Endothelial cell of hepatic sinusoid (primary cell): ENCODE measurements around the gene RNASEH2A.

ENCODE experiments used
- in situ Hi-C: cut with HindIII; loops from 2 replicates; pipeline ENCODE4 v1.10.0; 2017; ENCODE audit warnings: low sequenced_read_pairs

Gene RNASEH2A

GRCh38 chr19:12825254-12826131, 19.1 kb downstream of the RNASEH2A start:
- in situ Hi-C loops, result no loop called here

DNA sequence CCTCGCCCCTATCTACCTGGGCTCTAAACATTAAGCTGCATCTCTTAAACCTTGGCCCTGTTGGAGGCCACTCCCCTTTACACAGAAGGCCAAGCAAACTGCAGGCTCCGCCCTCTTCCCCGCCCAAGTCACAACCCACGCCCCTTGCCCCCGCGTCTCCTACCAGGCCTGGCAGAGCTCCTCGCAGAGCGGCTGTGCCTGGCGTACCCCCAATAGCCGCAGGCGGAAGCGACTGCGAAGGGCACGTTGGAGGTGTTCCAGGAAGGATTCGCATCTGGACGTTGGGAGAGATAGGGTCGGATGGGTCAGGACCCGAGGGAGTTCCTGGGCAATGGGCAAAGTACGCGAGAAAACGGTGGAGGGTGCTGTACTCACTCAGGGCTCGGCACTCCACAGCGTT, 22.1 kb downstream of the RNASEH2A start:
- in situ Hi-C loops, result no loop called here

- in situ Hi-C loops, result no loop called here
Measured at GRCh38 chr19:12833418-12833737, 27.0 kb downstream of the RNASEH2A start.

- in situ Hi-C loops, result no loop called here
Measured at GRCh38 chr19:12833738-12834565, 27.6 kb downstream of the RNASEH2A start.

DNA sequence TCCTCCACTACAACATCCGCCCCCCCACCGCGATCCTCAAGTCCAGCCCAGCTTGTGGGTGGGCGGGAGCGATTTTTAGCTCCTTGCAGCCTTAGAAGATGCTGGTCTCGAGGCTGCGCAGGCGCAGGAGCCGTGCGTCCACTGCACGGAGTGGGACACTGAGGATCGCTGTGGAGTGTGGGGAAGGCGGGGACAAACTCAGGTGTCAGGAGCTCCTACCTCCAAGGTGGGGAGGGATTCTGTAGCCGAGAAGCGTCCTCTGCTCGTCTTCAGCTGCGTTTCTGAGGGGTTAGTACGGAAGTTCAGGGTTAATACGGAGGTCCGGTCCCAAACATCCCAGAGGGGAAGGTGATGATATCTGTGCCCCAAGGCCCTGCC, 28.2 kb downstream of the RNASEH2A start, which contains the start of gene RTBDN:
Gene RTBDN, minus strand, starts transcription at position 14 of the 378 bp plus-strand sequence. CDS start 4,600 bp downstream, outside the sequence.
- in situ Hi-C loops, result no loop called here

- in situ Hi-C loops, result no loop called here
Measured at GRCh38 chr19:12834976-12835757, 28.8 kb downstream of the RNASEH2A start.

DNA sequence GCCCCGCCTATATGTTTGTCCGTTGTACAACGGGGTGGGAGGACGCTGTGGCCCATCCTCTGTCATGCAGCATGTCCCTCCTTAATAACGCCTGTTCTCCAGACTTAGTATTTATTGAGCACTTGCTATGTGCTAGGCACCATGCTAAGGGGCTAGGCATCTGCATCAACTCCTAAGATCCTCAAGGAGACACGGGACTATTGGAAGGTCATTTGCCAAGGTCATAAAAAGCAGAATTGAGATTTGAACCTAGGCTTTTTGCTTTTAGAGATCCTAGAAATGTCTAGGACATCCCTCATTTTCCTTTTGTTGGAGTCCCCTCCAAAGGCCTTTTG, 30.1 kb downstream of the RNASEH2A start:
- in situ Hi-C loops, result no loop called here

DNA sequence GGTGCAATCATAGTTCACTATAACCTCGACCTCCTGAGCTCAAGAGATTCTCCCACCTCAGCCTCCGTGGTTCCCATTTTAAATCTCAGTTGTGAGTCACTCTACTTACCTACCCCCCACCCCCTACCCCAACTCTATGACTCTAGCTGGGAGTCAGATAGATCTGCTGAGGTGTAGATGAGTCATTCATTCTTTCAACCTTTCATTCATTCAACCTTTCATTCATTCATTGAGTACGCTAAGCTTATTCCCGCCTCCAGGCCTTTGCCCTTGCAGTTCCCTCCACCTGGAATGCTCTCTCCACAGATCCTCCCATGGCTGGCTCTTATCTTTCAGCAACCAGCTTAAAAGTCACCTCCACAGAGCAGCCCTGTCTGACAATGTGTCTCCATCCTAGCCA, 30.8 kb downstream of the RNASEH2A start:
- in situ Hi-C loops, result no loop called here

DNA sequence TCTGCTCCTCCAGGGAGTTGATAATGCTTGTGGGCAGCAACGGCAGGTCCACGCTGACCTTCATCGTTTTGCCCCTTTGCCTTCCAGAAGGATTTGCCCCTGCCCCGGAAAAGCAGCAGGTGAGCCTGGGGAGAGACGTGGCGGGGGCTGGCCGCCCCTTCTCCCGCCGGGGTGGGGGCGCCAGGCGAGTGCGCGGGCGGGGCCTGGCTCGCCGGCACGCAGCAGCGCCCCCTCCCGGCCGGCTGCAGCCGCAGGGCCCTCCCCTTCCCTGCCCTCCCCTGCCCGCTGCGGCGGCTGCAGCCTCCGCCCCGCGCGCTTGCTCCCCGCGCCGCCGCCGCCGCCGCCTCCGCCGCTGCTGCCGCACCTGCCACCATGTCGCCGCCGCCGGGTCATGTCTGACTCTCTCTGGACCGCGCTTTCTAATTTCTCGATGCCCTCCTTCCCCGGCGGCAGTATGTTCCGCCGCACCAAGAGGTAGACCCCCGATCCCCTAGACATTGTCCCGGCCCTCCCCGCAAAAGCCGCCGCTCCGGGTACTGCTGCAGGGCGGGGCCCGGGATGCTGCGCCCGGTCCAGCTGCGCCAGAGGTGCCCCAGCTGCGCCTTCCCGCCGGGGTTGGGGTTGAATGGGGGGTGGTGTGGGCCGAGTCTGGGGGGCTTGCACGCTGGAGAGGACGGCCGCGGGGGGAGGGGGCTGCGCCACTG, 31.9 kb downstream of the RNASEH2A start, which contains the start of gene MAST1:
Gene MAST1, plus strand, starts transcription at position 334 of the 704 bp plus-strand sequence. Its CDS starts 58 bp downstream, at position 392.
- in situ Hi-C loops, result no loop called here

DNA sequence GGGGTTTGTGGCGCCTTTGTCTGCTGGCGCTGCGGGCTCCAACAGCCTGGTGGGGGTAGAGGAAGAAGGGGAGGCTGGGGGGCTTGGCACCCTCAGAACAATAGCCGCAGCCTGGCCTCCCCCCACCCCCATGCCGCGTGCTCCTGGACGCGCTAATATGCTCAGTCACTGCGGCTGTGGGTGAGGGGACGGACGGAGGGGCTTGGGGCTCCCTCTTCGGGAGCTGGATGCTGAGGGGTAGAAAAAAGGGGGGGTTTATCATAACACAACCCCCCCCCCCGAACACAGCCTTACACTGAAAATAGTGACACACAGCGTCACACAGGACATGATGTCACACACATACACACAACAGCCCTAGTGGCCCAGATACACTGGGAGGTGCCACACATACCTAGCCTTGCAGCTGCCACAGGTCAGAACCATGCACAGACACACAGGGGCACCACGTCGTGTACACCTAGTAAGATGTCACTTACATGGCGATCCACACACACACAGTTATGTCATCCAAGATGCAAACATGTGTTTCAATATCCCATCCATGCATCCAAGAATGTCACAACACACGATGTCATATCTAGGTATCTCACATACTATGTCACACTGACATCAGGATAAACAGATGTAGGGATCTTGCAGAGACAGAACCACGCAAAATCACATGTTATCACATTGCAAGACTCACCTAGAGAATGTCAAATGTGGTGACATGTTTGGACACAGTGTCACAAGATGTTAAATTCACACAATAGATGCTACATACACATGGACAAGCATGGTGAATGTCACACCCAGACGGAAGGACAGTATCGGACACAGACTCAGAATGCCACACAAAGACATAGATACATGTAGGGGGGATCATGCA, 32.7 kb downstream of the RNASEH2A start:
- in situ Hi-C loops, result no loop called here

GRCh38 chr19:12840091-12841079, 34.0 kb downstream of the RNASEH2A start:
- in situ Hi-C loops, result no loop called here

DNA sequence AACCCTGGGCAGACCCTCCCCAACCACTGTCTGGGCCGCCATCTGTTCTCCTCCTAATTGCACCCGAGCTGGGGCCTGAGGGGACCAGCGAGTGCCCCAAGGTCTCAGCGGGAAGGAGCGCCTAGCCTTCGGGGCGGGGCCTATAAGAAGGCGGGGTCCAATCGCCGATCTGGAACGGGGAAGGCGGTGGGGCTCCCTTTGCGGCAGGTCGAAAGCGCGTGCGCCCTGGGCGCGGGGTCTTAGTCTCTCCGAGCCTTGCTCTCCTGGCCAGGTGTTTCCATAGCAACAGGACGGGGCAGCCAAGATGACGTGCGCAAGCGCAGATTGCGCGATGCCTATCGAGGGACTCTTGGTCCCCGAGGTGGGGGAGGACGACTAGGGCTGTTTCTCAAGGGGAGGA, 34.7 kb downstream of the RNASEH2A start:
- in situ Hi-C loops, result no loop called here

- in situ Hi-C loops, result no loop called here
Measured at GRCh38 chr19:12842511-12842910, 36.1 kb downstream of the RNASEH2A start.

DNA sequence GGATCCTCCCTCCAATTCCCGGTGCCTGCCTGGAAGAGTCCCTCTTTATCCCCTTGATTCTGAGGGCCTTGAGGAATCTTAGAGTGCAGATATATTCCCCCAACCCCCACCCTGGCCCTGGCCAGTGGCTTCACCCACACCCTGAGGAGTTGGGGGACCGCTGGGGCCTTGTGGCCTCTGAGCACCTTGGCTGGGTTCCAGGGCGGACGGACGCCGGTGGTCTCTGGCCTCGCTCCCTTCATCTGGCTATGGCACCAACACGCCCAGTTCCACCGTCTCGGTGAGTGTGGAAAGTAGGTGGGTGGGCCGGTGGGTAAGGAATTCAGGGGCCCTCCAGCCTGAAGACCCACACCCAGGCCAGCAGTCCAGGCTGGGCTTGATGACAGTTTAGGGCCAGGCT, 36.9 kb downstream of the RNASEH2A start:
- in situ Hi-C loops, result no loop called here

DNA sequence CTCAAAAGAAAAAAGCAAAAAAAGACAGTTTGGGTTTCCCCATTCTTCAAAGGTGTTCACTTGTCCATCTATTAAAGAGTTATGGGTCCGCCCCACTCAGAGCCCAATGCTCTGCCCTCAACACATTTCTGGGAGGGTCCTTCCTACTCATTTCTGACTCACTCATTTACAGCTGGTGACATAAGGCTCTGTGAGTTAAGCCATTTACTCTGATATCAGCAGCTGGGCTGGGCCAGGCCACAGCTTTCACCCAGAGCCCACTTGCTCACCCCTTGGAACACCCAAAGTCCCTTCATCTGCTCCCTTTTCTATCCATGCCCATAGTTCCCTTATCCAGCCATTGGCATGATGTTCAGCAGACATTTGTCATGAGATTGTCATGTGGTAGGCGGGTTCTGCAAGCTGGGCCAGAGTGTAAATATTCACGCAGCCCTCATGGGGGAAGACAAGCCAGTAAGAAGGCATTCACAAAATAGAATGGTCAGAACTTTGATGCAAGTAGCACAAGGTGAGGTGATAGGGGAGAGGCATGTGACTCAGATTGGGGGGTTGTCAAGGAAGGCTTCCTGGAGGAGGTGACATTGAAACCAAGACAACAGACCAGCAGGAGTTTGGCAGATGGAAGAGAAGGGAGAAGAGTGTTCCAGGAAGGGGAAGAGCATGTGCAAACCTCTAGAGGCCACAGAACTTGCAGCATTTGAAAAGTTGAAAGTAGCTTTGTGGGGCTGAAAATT, 37.8 kb downstream of the RNASEH2A start:
- in situ Hi-C loops, result no loop called here

DNA sequence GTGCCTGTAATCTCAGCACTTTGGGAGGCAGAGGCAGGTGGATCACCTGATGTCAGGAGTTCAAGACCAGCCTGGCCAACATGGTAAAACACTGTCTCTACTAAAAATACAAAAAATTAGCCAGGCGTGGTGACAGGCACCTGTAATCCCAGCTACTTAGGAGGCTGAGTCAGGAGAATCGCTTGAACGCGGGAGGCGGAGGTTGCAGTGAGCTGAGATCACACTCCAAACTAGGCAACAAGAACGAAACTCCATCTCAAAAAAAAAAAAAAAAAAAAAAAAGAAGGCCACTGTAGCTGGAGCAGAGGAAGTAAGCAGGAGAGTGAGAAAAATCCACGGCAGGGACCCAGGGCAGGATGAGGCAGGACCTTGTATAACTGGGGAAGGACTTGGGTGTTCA, 40.2 kb downstream of the RNASEH2A start:
- in situ Hi-C loops, result loop anchor here (5.0 kb wide), 1 partner anchor 79 kb away; no protein-coding TSS in a partner anchor
